Activated CD4-positive, alpha-beta T cell treated with anti-CD3 and anti-CD28 coated beads for 36 hours (primary cell): Measurements from ENCODE around the gene PATE2. TPM values are rescaled to one million over a fixed set of nuclear protein-coding genes. Genes with fewer than 3 reads are reported as not detected.

Experiments used
- total RNA-seq, 2 experiments: library from RNA; stranded (reverse); gene quantifications; one replicate each; pipeline ENCODE4 v1.2.3, GENCODE V29; 2021

The PATE2 gene
- total RNA-seq, 2 experiments from 2014 or later, result 0.16 TPM; not detected in 1

Other genes with a start within 250 kb of the PATE2 start
- 10 to 100 TPM; 36.3 to 36.6 TPM for gene EI24, start 209.4 kb downstream of the PATE2 start, total RNA-seq
- 100 to 1,000 TPM; 127 to 128 TPM for gene STT3A, start 186.0 kb downstream of the PATE2 start, total RNA-seq
- 100 to 1,000 TPM; 132 to 160 TPM for gene CHEK1, start 153.7 kb downstream of the PATE2 start, total RNA-seq
- not detected for gene ACRV1, start 98.0 kb downstream of the PATE2 start, total RNA-seq
- not detected for gene PATE1, start 32.5 kb downstream of the PATE2 start, total RNA-seq
- gene PATE3, start 9.3 kb upstream of the PATE2 start, total RNA-seq, result not detected
- gene PATE4, start 54.5 kb upstream of the PATE2 start, total RNA-seq, result not detected
- gene HYLS1, start 108.8 kb upstream of the PATE2 start, total RNA-seq, result 1 to 10 TPM; 7.2 to 9.3 TPM
- gene PUS3, start 124.4 kb upstream of the PATE2 start, total RNA-seq, result 10 to 100 TPM; 14.3 to 19.9 TPM
- gene DDX25, start 125.7 kb upstream of the PATE2 start, total RNA-seq, result not detected
- gene VSIG10L2, start 167.2 kb upstream of the PATE2 start, total RNA-seq, result not detected